Right lobe of liver (tissue), 6 donors: Measurements from ENCODE around the gene ELFN1. TPM values are rescaled to one million over a fixed set of nuclear protein-coding genes. Genes with fewer than 3 reads are reported as not detected.

Experiments used
- ATAC-seq, 4 donors: fragments of 200-7000 bp; cut with Tn5 transposase; one replicate each; pipeline ENCODE4 v1.9.1; 2020; ENCODE audit warnings: mild to moderate bottlenecking in 4 of 4, moderate library complexity in 4 of 4
- DNase-seq, 3 donors: peaks; one replicate each; pipeline ENCODE4 v3.0.0-alpha.2; 2020
- H3K27ac ChIP-seq, 3 donors: fragments of 200-600 bp; one replicate each; pipeline ENCODE4 v1.8.0; 2022
- H3K27me3 ChIP-seq, 2 donors: fragments of 200-600 bp; one replicate each; pipeline ENCODE4 v1.8.0; 2022
- H3K36me3 ChIP-seq, 4 donors: fragments of 200-600 bp; sonication (generic) in 1 of 4; one replicate each; pipeline versions ENCODE4 v1.5.1 to v1.8.0; 2017 to 2022; ENCODE audit warnings: control low read depth in 1 of 4
- H3K4me1 ChIP-seq, 4 donors: fragments of 200-600 bp; sonication (generic) in 1 of 4; one replicate each; pipeline versions ENCODE4 v1.5.1 to v1.8.0; 2017 to 2022; ENCODE audit warnings: control low read depth in 1 of 4
- H3K4me3 ChIP-seq, 3 donors: fragments of 200-600 bp; one replicate each; pipeline ENCODE4 v1.8.0; 2022
- H3K9me3 ChIP-seq, 4 donors: fragments of 200-600 bp; sonication (generic) in 1 of 4; one replicate each; pipeline versions ENCODE4 v1.5.1 to v1.8.0; 2017 to 2022; ENCODE audit warnings: control low read depth in 1 of 4
- CTCF ChIP-seq, 4 donors: fragments of 200-600 bp in 3 of 4; fragments of 450-650 bp in 1 of 4; IDR thresholded peaks; one replicate each; pipeline versions ENCODE4 v1.5.1 to v1.8.0; 2016 to 2022; ENCODE audit warnings: antibody characterized with exemption in 4 of 4, mild to moderate bottlenecking in 2 of 4
- POLR2A ChIP-seq: fragments of 450-650 bp; IDR thresholded peaks from one replicate; pipeline ENCODE4 v1.6.1; 2017; ENCODE audit warnings: antibody characterized with exemption, mild to moderate bottlenecking
- WGBS: methylation state at CpG from one replicate; pipeline ENCODE4 v1.1.6; 2018; ENCODE audit warnings: low coverage, low lambda C conversion rate; ENCODE audit not compliant: insufficient coverage; ENCODE audit errors: missing lambda C conversion rate; 5-methylcytosine and 5-hydroxymethylcytosine counted together
- intact Hi-C, 2 donors: fragments of 100-400 bp; cut with DNase I; formaldehyde crosslinking; loops; one replicate each; pipeline versions ENCODE4 v1.11.2 to v1.14.1; 2022
- total RNA-seq, 6 experiments: library from RNA; depleted of rRNA in 2 of 6; stranded (reverse); fragments of >200 nt in 2 of 6; fragmentation: NEBNext Ultra II Directional in 3 of 6; extraction: Animal tissue kit (Norgen Biotek cat#: 25700) in 3 of 6; gene quantifications; one replicate each; pipeline versions ENCODE4 v1.1.0 to v1.2.4, GENCODE V29; 2016 to 2023
- donor health status: DM: no; HTN: yes; CAD: no.
- donor health status: DM: no; HTN: no; CAD: no.
- donor health status: DM: no; HTN: no; CAD: no.
- donor health status: DM: no; HTN: yes; CAD: no.
- donor health status: DM: no; HTN: yes; CAD: no.

The ELFN1 gene
- total RNA-seq, 6 experiments from 2014 or later, result 5.4 to 13.0 (median 7.5) TPM

GRCh38 chr7:1738511-1738910, 68.4 kb downstream of the ELFN1 start:
- no peak for ATAC-seq
- TF ChIP-seq POLR2A (no peak), CTCF (IDR thresholded peaks at IDR 0.05) (no peak)
- Histone ChIP-seq H3K4me1 (peaks cover 0 to 6% (median 0%) of the 10 kb centered on the region in 4 donors), H3K27me3 (no peaks in the 10 kb centered on the region), H3K36me3 (no peaks in the 10 kb centered on the region), H3K9me3 (no peaks in the 10 kb centered on the region), H3K27ac (no peak overlapping the region), H3K4me3 (no peak overlapping the region)
- 53% methylated on average over 7 of the region's 11 CpGs for WGBS
- no peak for DNase-seq
- intact Hi-C loops, result no loop called here

- Histone ChIP-seq H3K27me3 (no peaks in the 10 kb centered on the region), H3K36me3 (no peaks in the 10 kb centered on the region), H3K27ac (no peak overlapping the region), H3K9me3 (no peaks in the 10 kb centered on the region), H3K4me3 (no peak overlapping the region), H3K4me1 (peaks cover 0 to 6% (median 0%) of the 10 kb centered on the region in 4 donors)
- TF ChIP-seq CTCF (IDR thresholded peaks at IDR 0.05), result no peak
- TF ChIP-seq POLR2A, result no peak
- no peak for ATAC-seq
- intact Hi-C loops, result no loop called here
- DNase-seq, result no peak
- 71% methylated on average over 5 of the region's 19 CpGs for WGBS
Observed at GRCh38 chr7:1738956-1739355, 68.9 kb downstream of the ELFN1 start.

- ATAC-seq (no peak), DNase-seq (no peak)
- Histone ChIP-seq H3K36me3 (no peaks in the 10 kb centered on the region), H3K27ac (no peak overlapping the region), H3K4me1 (peaks cover 0 to 6% (median 0%) of the 10 kb centered on the region in 4 donors), H3K4me3 (no peak overlapping the region), H3K27me3 (no peaks in the 10 kb centered on the region), H3K9me3 (no peaks in the 10 kb centered on the region)
- 60% methylated on average over 8 of the region's 14 CpGs for WGBS
- intact Hi-C loops, result no loop called here
- TF ChIP-seq CTCF (IDR thresholded peaks at IDR 0.05), result no peak
- TF ChIP-seq POLR2A, result no peak
Observed at GRCh38 chr7:1739593-1739992, 69.5 kb downstream of the ELFN1 start.

- intact Hi-C loops, result no loop called here
- Histone ChIP-seq H3K4me1 (peaks cover 0 to 6% (median 0%) of the 10 kb centered on the region in 4 donors), H3K27me3 (no peaks in the 10 kb centered on the region), H3K4me3 (no peak overlapping the region), H3K27ac (no peak overlapping the region), H3K9me3 (no peaks in the 10 kb centered on the region), H3K36me3 (no peaks in the 10 kb centered on the region)
- no peak for TF ChIP-seq POLR2A
- TF ChIP-seq CTCF (IDR thresholded peaks at IDR 0.05), result no peak
- ATAC-seq, result no peak
- DNase-seq, result no peak
- WGBS, result 88% methylated on average over 3 of the region's 17 CpGs
Observed at GRCh38 chr7:1740214-1740613, 70.1 kb downstream of the ELFN1 start.

- H3K4me1 ChIP-seq, result peaks cover 0 to 6% (median 0%) of the 10 kb centered on the region in 4 donors
- ATAC-seq (peak in 1 of 4 donors; percentile 3), DNase-seq (no peak)
- H3K9me3 ChIP-seq, result no peaks in the 10 kb centered on the region
- no peak overlapping the region for H3K27ac ChIP-seq
- no peaks in the 10 kb centered on the region for H3K36me3 ChIP-seq
- intact Hi-C loops, result no loop called here
- TF ChIP-seq CTCF (IDR thresholded peaks at IDR 0.05), result no peak
- TF ChIP-seq POLR2A, result no peak
- 88% methylated on average over 5 of the region's 8 CpGs for WGBS
- H3K4me3 ChIP-seq, result no peak overlapping the region
- H3K27me3 ChIP-seq, result no peaks in the 10 kb centered on the region
Observed at GRCh38 chr7:1741246-1741645, 71.2 kb downstream of the ELFN1 start.
